K562 (cell line): ENCODE measurements around the gene TMPRSS9. TPM values are rescaled to one million over a fixed set of nuclear protein-coding genes. Genes with fewer than 3 reads are reported as not detected.

Experiments
- ATAC-seq: fragments of 200-7000 bp; cut with Tn5 transposase; 3 replicates; pipeline ENCODE4 v1.9.1; 2020; ENCODE audit warnings: moderate library complexity
- BruUV-seq: library from RNA; stranded (reverse); fragments of 400-500 nt; replicated peaks from 2 replicates; lab custom pipeline; 2021; lab: Mats Ljungman, UMichigan
- CTCF ChIA-PET: fragments of 300-600 bp; formaldehyde crosslinking; extraction: SDS; loops from one replicate; lab custom pipeline; 2021; ENCODE audit warnings: low intra/inter-chr PET ratio; lab: Yijun Ruan, JAX
- POLR2A ChIA-PET: fragments of 300-600, 350-650 bp; sonication (Branson Sonifier 250); formaldehyde crosslinking; extraction: SDS; loops from one replicate; lab custom pipeline; 2021; ENCODE audit warnings: antibody characterized with exemption, inconsistent platforms; lab: Yijun Ruan, JAX
- DNase-seq, 4 experiments: peaks; one replicate each; pipeline versions ENCODE4 v3.0.0 to v3.0.0-alpha.2; 2011 to 2018; ENCODE audit warnings: low spot score in 3 of 4, mixed read lengths in 3 of 4; ENCODE audit errors: extremely low read depth in 1 of 4
- FAIRE-seq: peaks from 2 replicates; lab custom pipeline; 2011; peaks lifted over from hg19 to GRCh38; lab: Jason Lieb, UNC
- H2AFZ ChIP-seq: 2 replicates; pipeline ENCODE4 v1.6.0; 2011; ENCODE audit warnings: low read depth, low read length, control low read depth, inconsistent platforms
- H3K27ac ChIP-seq: fragments of 200-600 bp; 3 replicates; pipeline ENCODE4 v1.8.0; 2011; ENCODE audit warnings: low read depth, mild to moderate bottlenecking, control low read depth, inconsistent platforms, low read length, moderate library complexity, mixed read lengths; ENCODE audit errors: extremely low read depth
- H3K27me3 ChIP-seq, 2 experiments: fragments of 300-600 bp in 1 of 2; 2 replicates in 1 of 2; 3 replicates in 1 of 2; pipeline versions ENCODE4 v1.6.0 to v1.8.0; 2011; ENCODE audit warnings: inconsistent platforms in 2 of 2, low read length in 2 of 2, mild to moderate bottlenecking in 1 of 2, mixed read lengths in 1 of 2, moderate library complexity in 1 of 2; ENCODE audit not compliant: control insufficient read depth in 2 of 2, insufficient read depth in 2 of 2
- H3K36me3 ChIP-seq: fragments of 300-600 bp; 3 replicates; pipeline ENCODE4 v1.8.0; 2011; ENCODE audit warnings: mild to moderate bottlenecking, low read length, inconsistent platforms; ENCODE audit not compliant: control insufficient read depth, insufficient read depth
- H3K4me1 ChIP-seq, 2 experiments: fragments of 200-600 bp in 1 of 2; replicated peaks in 1 of 2; 2 replicates in 1 of 2; 3 replicates in 1 of 2; pipeline versions ENCODE4 v1.5.1 to v1.8.0; 2011; ENCODE audit warnings: inconsistent platforms in 2 of 2, low read length in 2 of 2, mild to moderate bottlenecking in 1 of 2, mixed read lengths in 1 of 2, moderate library complexity in 1 of 2; ENCODE audit not compliant: control insufficient read depth in 2 of 2, insufficient read depth in 2 of 2
- H3K4me2 ChIP-seq: 2 replicates; pipeline ENCODE4 v1.6.1; 2011; ENCODE audit warnings: low read length, control low read depth, inconsistent platforms, mixed read lengths; ENCODE audit not compliant: insufficient read depth
- H3K4me3 ChIP-seq: fragments of 200-600 bp; sonication (generic), shearing (Covaris generic); 2 replicates; pipeline ENCODE4 v1.5.1; 2016; ENCODE audit warnings: control low read depth, inconsistent platforms
- H3K79me2 ChIP-seq: fragments of 200-600 bp; 3 replicates; pipeline ENCODE4 v1.8.0; 2011; ENCODE audit warnings: low read length, inconsistent platforms; ENCODE audit not compliant: control insufficient read depth, insufficient read depth
- H3K9ac ChIP-seq, 2 experiments: 2 replicates each; pipeline versions ENCODE4 v1.6.0 to v1.6.1; 2011; ENCODE audit warnings: low read depth in 2 of 2, low read length in 2 of 2, control low read depth in 1 of 2, inconsistent platforms in 1 of 2, mild to moderate bottlenecking in 1 of 2, mixed read lengths in 1 of 2; ENCODE audit not compliant: insufficient read depth in 1 of 2
- H3K9me1 ChIP-seq: one replicate; pipeline ENCODE4 v1.6.0; 2011; ENCODE audit warnings: inconsistent platforms, mild to moderate bottlenecking, low read length, moderate library complexity; ENCODE audit not compliant: control insufficient read depth, insufficient read depth
- H3K9me3 ChIP-seq: replicated peaks from 2 replicates; pipeline ENCODE4 v1.5.1; 2011; ENCODE audit warnings: low read depth, low read length, inconsistent platforms; ENCODE audit not compliant: control insufficient read depth, insufficient read depth
- H4K20me1 ChIP-seq: replicated peaks from 2 replicates; pipeline ENCODE4 v1.6.1; 2011; ENCODE audit warnings: low read length, inconsistent platforms, mixed read lengths; ENCODE audit not compliant: control insufficient read depth, insufficient read depth
- ARHGAP35 ChIP-seq: fragments of 450-650 bp; IDR thresholded peaks from 2 replicates; pipeline ENCODE4 v1.6.1; 2018; ENCODE audit not compliant: partially characterized antibody
- BACH1 ChIP-seq: fragments of 200-800 bp; sonication (Bioruptor generic); IDR thresholded peaks from 2 replicates; pipeline ENCODE4 v1.6.1; 2016; ENCODE audit warnings: missing genetic modification characterization, missing compliant biosample characterization
- ETS2 ChIP-seq: IDR thresholded peaks from 2 replicates; pipeline ENCODE4 v1.6.1; 2016; ENCODE audit warnings: borderline replicate concordance, missing genetic modification characterization, mild to moderate bottlenecking, moderate library complexity, missing compliant biosample characterization; ENCODE audit not compliant: poor library complexity, severe bottlenecking
- ETV5 ChIP-seq: sonication (generic); formaldehyde crosslinking; IDR thresholded peaks from 2 replicates; pipeline ENCODE4 v1.4.0; 2020; ENCODE audit warnings: low read depth, mild to moderate bottlenecking, missing genetic modification reagents
- FUS ChIP-seq: fragments of 200-400 bp; formaldehyde crosslinking; optimal IDR thresholded peaks from 2 replicates; pipeline ENCODE3; 2017; ENCODE audit warnings: low read depth, low read length
- HNRNPUL1 ChIP-seq: fragments of 200-400 bp; formaldehyde crosslinking; IDR thresholded peaks from 2 replicates; pipeline ENCODE4 v1.6.1; 2017; ENCODE audit warnings: low read length
- POLR2A ChIP-seq: fragments of 450-650 bp; conservative IDR thresholded peaks from 2 replicates; pipeline ENCODE4 v1.6.1; 2016
- POLR2AphosphoS2 ChIP-seq: IDR thresholded peaks from 2 replicates; pipeline ENCODE4 v1.6.1; 2012; ENCODE audit warnings: low read length, improper control_type of control experiment
- POLR2AphosphoS5 ChIP-seq: IDR thresholded peaks from 2 replicates; pipeline ENCODE4 v1.6.1; 2011; ENCODE audit warnings: mild to moderate bottlenecking, low read depth, low read length, moderate library complexity; ENCODE audit not compliant: control insufficient read depth, insufficient read depth
- POU5F1 ChIP-seq: fragments of 150-350 bp; IDR thresholded peaks from 2 replicates; pipeline ENCODE4 v1.6.1; 2014; ENCODE audit warnings: borderline replicate concordance, low read length, low read depth, mild to moderate bottlenecking; ENCODE audit not compliant: partially characterized antibody
- SRSF9 ChIP-seq: fragments of 200-400 bp; formaldehyde crosslinking; IDR thresholded peaks from 2 replicates; pipeline ENCODE4 v1.6.1; 2017; ENCODE audit warnings: low read depth, low read length, borderline replicate concordance
- STAT5B ChIP-seq: fragments of 250-450 bp; sonication (Bioruptor Pico); IDR thresholded peaks from 2 replicates; pipeline ENCODE4 v1.8.0; 2021; ENCODE audit warnings: mild to moderate bottlenecking, inconsistent platforms
- SUPT5H ChIP-seq: fragments of 450-650 bp; IDR thresholded peaks from 2 replicates; pipeline ENCODE4 v1.6.1; 2016
- ZC3H4 ChIP-seq: sonication (generic); formaldehyde crosslinking; IDR thresholded peaks from 2 replicates; pipeline ENCODE4 v1.9.0; 2021; ENCODE audit warnings: missing genetic modification reagents, borderline replicate concordance
- ZFP36 ChIP-seq: fragments of 150-350 bp; IDR thresholded peaks from 2 replicates; pipeline ENCODE4 v1.6.1; 2018; ENCODE audit warnings: low read length, low read depth; ENCODE audit not compliant: partially characterized antibody
- ZNF436 ChIP-seq: fragments of 250-450, 450-650 bp; sonication (Bioruptor Pico); formaldehyde crosslinking; IDR thresholded peaks from 2 replicates; pipeline ENCODE4 v1.7.0; 2020; ENCODE audit warnings: mild to moderate bottlenecking
- ZNF740 ChIP-seq, 3 experiments: fragments of 200-800 bp in 1 of 3; sonication (Bioruptor generic) in 1 of 3; sonication (generic) in 1 of 3; formaldehyde crosslinking in 1 of 3; IDR thresholded peaks; 2 replicates each; pipeline versions ENCODE4 v1.6.1 to v1.8.0; 2016 to 2022; ENCODE audit warnings: mild to moderate bottlenecking in 2 of 3, missing compliant biosample characterization in 2 of 3, missing genetic modification characterization in 2 of 3, missing genetic modification reagents in 1 of 3
- WGBS: fragments of 100-300 bp; shearing (Covaris generic); methylation state at CpG from one replicate; pipeline ENCODE4 v1.1.6; 2016; ENCODE audit warnings: low coverage, mixed read lengths; ENCODE audit not compliant: insufficient coverage; ENCODE audit errors: missing lambda C conversion rate; 5-methylcytosine and 5-hydroxymethylcytosine counted together
- in situ Hi-C: fragments of 300-500 bp; cut with MboI; formaldehyde crosslinking; loops from 4 replicates; pipeline ENCODE4 v1.15.0; 2018; ENCODE audit warnings: inconsistent platforms, mixed read lengths
- intact Hi-C: fragments of 100-400 bp; cut with micrococcal nuclease; formaldehyde crosslinking; loops from 2 replicates; pipeline ENCODE4 v1.14.2; 2022
- polyA plus RNA-seq, 8 experiments: library from polyadenylated mRNA; depleted of rRNA in 4 of 8; stranded (reverse) in 5 of 8; unstranded in 3 of 8; fragments of >200 nt; fragmentation: Nextera tagmentation in 2 of 8; fragmentation: Illumina TruSeq in 1 of 8; extraction: Ambion mirVana in 2 of 8; extraction: Trizol in 1 of 8; gene quantifications; 2 replicates each; pipeline versions ENCODE4 v1.2.1 to v1.2.3, GENCODE V29; 2011 to 2014; ENCODE audit warnings: inconsistent platforms in 1 of 8, missing spikeins in 1 of 8
- total RNA-seq, 7 experiments: library from RNA; depleted of rRNA in 6 of 7; stranded (reverse); fragments of >200 nt in 6 of 7; fragmentation: Illumina TruSeq in 2 of 7; extraction: Trizol in 2 of 7; gene quantifications; 2 replicates each; pipeline versions ENCODE4 v1.2.1 to v1.2.3, GENCODE V29; 2011 to 2021; ENCODE audit warnings: low replicate concordance in 1 of 7

Gene TMPRSS9
- total and polyA plus RNA-seq, 9 of the 15 experiments (the other 6 are each of a cell fraction or from before 2014, with no cell fraction given) = 0.01 to 0.03 TPM; not detected in 7

GRCh38 chr19:2415281-2415972 is 55.4 kb downstream of the TMPRSS9 start (continued):
- no peak for TF ChIP-seq FUS
- TF ChIP-seq SRSF9 = no peak
- TF ChIP-seq ZNF436 = peak; percentile 76
- no peak for TF ChIP-seq STAT5B (CRISPR knock-in tag)
- TF ChIP-seq HNRNPUL1 = no peak
- no peak for TF ChIP-seq ZC3H4
- no peak for TF ChIP-seq BACH1 (tag)
- peak; percentile 97 for TF ChIP-seq ZFP36

DNA sequence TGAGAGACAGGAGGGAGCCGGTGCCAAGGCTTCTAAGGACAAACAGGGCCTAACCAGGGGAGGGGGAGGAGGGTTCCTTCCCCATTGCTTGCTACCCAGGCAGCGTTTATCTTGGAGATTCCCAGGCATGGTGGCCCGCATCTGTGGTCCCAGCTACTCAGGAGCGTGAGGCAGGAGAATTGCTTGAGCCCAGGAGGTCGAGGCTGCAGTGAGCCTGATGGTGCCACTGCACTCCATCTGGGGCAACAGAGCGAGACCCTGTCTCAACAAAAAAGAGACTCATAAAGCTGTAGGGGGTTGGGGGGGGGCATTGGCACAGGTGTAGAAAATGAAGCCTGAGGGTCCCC is 55.9 kb downstream of the TMPRSS9 start:
- no peak overlapping the region for H3K4me3 ChIP-seq
- intact Hi-C loops (no loop called here), in situ Hi-C loops (no loop called here)
- H2AFZ ChIP-seq = no peak overlapping the region
- BruUV-seq = no TSS peak
- no peaks in the 10 kb centered on the region for H3K9me3 ChIP-seq
- no peak overlapping the region for H3K9ac ChIP-seq
- H4K20me1 ChIP-seq = no peaks in the 10 kb centered on the region
- H3K27me3 ChIP-seq = no peaks in the 10 kb centered on the region
- no peak overlapping the region for H3K4me2 ChIP-seq
- DNase-seq (no peak), FAIRE-seq (no peak), ATAC-seq (no peak)
- CTCF ChIA-PET = no interaction called here
- POLR2A ChIA-PET = interaction anchor here (0.6 kb wide), 1 partner anchor 1658 kb away, joined by 3 read pairs; no protein-coding TSS in a partner anchor
- no peak overlapping the region for H3K27ac ChIP-seq
- TF ChIP-seq POU5F1 (no peak), POLR2AphosphoS2 (0 out of 2 replicates have a peak, but pooled peaks have one; percentile 57), ETS2 (tag) (no peak), ETV5 (CRISPR knock-in tag) (no peak), POLR2A (no peak), ARHGAP35 (no peak), ZNF740 (CRISPR knock-in tag; IDR thresholded peaks at IDR 0.05) (peak; percentile 44; the same call in 1 of the 2 replicates), ZNF740 (tag; IDR thresholded peaks at IDR 0.05) (0 out of 4 replicates have a peak, but pooled peaks of 1 of the 2 experiments have one; percentile 26), SUPT5H (0 out of 2 replicates have a peak, but pooled peaks have one; percentile 11), POLR2AphosphoS5 (peak; percentile 43; the same call in 1 of the 2 replicates)
- peaks cover 32% of the 10 kb centered on the region; the same call in 1 of the 3 replicates for H3K36me3 ChIP-seq
- no peaks in the 10 kb centered on the region; the same call in 2 of the 3 replicates for H3K79me2 ChIP-seq
- peaks cover 0 to 16% of the 10 kb centered on the region in 2 experiments; a peak in 2 of 5 replicates for H3K4me1 ChIP-seq
- H3K9me1 ChIP-seq = no peaks in the 10 kb centered on the region
- 83% methylated on average over 5 of the region's 6 CpGs for WGBS
